GM18508 (cell line): ENCODE measurements around the gene SLC12A8.

Experiments
- ATAC-seq: cut with Tn5 transposase; IDR thresholded peaks from one replicate; pipeline ENCODE4 v1.9.1; 2021; ENCODE audit warnings: moderate number of reproducible peaks; ENCODE audit not compliant: insufficient read depth, unreplicated experiment

SLC12A8 gene

DNA sequence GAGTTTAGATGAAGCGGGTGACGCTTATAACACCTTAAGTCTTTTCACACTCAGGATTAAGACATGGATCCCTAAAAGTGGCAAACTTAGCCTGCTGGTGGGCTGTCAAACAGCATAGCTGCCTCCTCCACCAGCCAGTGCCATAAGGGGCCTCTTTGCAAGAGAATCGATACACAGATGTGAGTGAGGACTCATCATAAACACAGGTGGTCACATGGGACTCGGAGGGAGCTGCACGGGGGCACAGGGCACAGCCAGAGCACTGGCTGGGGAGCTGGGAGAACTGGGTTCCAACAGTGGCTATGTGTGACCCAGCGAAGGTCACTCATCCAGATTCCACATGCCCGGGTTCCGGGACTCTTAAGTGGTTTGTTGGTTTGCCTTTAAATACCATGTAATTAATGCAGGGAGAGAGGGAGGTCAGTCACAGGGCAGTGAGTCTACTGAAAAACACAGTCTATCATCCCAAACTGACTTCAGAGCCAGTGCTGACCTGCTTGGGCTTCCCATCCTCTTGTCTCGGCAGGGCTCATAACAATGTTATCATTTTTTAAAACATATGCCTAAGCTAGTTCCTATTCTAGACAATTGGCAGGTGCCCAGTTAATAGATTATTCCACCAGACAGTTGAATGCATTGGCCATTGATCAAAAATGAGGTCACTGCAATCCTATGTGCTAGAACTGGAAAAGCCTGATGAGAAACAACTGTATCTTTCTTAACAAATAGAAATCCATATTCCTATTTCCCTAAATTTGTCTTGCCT, 51.8 kb downstream of the SLC12A8 start:
- ATAC-seq = no peak

DNA sequence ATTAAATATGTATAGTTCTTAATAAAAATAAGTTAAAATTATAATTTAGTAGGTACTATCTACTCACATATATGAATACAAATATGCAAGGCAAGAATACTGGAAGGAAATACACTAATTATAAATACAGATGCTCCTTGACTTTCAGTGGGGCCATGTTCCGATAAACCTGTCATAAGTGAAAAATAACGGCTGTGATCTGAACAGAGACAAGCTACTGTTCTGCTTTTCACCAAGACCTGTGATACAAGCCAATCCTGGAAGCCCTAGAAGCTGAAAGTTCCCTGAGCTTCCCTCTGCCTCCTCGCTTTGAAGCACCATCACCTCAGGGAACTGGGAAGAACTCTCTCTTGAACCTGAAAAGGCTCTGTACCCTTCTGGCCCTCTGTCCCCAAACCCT, 55.4 kb downstream of the SLC12A8 start:
- no peak for ATAC-seq

GRCh38 chr3:125156456-125156855, 56.1 kb downstream of the SLC12A8 start:
- ATAC-seq = no peak

DNA sequence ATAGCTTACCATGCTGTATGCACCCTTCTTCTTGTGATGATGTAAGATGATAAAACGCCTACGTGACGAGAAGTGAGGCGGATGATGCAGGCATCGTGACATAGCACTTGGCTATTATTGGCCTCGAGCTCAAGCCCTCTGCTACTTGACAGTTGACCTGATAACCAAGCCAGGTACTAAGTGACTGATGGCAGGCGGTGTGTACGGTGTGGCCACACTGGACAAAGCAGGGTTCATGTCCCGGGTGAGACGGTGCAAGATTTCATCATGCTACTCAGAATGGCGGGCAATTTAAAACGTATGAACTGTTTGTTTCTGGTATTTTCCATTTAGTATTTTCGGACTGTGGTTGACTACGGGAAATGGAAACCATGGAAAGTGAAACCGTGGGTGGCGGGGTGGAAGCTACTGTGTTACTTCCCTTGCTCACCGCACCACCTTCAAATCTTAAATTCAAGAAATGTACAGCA, 57.7 kb downstream of the SLC12A8 start:
- ATAC-seq = no peak

- no peak for ATAC-seq
Observed at GRCh38 chr3:125154110-125154509, 58.4 kb downstream of the SLC12A8 start.

DNA sequence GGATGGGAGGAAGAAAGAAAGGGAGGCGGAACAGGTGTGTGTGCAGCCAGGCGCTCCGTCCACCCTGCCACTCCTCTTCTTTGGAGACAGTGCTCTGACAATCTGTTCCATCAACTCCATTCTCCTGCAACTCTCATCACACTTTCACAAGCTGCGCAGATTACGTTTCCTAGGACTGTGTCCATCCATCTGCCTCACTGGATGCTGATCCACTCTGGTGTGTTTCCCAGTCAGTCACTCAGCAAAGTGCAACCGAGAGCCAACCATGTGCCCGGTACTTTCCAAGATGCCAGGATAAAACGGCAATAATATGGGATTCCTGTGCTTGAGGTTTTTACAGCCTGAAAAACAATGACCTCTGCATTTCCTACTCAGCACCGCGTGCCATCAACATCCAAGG, 59.6 kb downstream of the SLC12A8 start:
- no peak for ATAC-seq

DNA sequence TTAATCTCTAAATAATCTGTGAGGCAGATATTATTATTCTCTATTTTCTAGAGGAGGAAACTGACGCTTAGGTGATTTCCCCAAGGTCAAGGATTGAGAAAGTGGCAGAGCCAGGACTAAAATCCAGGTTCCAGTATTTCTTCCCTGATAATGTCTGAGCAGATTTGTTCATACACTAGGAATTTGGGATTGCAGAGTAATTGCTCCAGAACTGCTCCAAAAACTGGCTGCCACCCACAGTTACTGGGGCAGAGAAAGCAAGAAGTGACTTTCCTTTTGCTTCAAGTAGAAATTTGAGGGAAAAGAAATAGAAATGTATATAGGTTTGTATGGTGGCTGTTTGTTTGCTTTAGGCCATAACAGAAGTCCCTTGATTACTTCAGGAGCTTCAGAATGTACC, 60.6 kb downstream of the SLC12A8 start:
- ATAC-seq = no peak

GRCh38 chr3:125151442-125151817, 61.1 kb downstream of the SLC12A8 start:
- no peak for ATAC-seq

DNA sequence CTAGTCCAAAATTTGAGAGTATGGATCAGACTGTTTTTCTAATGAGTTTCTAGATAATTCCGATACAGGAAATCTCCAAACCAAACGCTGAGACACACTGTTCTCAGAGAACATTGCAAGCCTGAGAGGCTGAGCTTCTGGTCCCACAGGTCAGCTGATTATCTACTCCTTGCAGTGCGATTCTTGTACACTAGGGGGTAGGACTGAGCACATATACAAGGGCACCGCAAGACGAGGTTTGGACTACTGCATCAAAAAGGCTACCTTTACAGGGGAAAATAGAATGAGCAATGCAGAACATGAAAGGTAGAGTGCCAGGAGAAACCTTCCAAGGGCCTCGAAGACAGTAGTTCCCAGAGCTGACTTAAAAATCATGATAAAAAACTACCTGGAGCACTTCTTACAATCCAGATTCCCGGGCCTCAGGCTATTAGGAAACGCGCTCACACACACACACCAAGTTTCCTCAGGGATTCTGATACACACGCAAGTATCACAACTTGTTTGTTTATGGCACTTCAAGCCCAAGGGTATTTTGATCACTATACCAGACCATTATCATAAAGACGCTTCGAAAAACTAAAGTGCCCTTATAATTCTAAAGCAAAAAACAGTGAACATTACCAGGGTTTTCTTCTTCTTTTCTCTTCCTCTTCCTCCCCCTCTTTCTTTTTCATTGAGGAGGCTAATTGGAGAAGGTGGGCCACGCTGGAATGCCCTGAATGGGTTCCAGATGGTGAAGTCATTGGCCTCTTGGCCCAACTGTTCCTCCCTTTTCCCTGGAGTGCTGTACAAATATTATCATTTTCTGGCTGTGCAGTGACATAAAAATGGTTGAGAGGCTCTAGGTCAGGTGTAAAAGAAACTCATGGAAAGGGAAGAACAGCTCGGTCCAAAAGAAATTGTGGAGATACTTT, 61.8 kb downstream of the SLC12A8 start:
- ATAC-seq = no peak

- no peak for ATAC-seq
Observed at GRCh38 chr3:125149462-125149861, 63.1 kb downstream of the SLC12A8 start.

DNA sequence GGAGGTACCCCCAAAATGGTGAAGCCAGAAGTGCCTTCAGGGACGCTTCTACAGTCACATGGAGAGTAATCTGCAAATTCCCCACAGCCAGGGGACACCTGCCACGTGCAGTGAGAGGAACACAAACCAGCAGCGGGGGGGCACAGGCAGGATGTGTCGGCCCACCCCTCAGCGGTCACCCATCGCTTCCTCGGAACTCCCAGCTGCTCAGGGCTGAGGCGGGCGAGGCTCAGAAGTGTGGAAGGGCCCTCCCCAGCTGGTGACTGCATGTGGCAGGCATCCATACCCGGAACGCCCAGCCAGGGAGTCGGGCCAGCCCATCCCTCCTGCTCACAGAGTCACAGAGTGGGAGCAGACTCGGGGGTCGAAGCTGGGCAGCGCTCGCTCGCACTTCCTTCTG, 63.7 kb downstream of the SLC12A8 start:
- ATAC-seq = no peak

DNA sequence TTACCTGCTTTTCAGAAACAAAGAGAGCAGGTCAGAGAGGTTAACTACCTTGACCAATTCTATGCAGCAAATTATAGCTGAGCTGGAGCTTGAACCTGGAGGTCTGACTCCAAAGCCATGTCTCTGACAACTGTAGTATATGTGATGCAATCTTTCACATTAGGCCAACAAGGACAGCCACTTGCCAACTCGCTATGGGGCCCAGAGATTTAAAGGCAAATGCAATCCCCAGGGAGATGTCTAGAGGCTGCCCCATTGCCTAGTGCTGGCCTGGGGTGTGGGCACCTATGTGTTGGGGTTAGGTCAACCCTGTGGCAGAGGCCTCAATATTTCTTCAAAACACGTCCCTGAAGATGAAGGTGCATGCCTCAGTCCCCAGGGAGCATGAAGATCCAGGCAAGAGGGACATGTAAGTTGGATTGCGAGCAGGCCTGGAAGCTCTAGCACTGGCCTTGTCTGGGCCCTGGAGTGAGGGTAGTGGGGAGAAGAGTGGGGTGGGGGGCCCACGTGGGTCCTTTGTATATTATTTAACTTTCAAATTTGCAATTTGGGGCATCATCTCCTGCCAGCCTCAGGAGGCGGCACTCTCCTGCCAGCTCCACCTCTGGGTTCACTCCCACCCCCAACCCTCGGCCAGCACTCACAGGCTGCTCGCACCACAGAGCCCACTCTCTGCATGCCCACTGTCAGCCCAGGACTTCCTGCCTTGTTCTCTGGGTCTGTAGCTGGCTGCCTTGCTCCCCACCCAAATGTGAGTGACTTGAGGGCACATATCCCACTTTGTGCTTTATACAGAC, 64.3 kb downstream of the SLC12A8 start:
- ATAC-seq = no peak

- no peak for ATAC-seq
Observed at GRCh38 chr3:125147491-125147820, 65.1 kb downstream of the SLC12A8 start.

- ATAC-seq = no peak
Observed at GRCh38 chr3:125146626-125147490, 65.7 kb downstream of the SLC12A8 start.

- ATAC-seq = no peak
Observed at GRCh38 chr3:125145751-125146475, 66.6 kb downstream of the SLC12A8 start.

DNA sequence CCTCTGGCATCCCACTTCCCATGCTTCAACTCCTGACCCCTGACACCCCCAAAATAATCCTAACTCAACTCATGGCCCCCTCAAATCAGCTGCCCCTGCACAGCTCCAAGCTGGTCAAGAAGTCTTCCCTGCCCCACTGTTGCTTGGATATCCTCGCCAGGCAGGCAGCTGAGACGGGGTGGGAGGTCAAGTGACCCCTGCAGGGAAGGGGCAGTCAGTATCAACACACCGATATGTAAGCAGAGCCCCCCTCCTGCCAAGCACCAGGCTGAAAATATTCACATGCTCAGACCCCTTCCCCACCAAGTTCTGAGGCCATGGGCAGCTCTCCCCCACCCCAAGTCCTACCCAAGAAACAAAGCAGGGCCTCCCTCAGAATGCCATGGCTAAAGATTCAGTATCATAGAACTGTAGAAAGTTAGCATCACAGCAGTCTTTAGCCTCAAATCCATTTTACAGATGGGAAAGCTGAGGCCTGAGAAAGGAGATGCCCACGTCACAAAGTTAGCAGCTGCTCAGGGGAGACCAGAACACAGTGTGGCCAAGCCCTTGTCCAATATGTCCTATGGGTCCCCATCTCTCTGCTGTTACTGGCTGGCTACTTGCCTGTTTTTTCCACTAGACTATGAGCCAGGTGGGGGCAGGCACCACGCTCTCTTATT, 67.8 kb downstream of the SLC12A8 start:
- ATAC-seq = no peak

GRCh38 chr3:125143982-125144652, 68.4 kb downstream of the SLC12A8 start:
- ATAC-seq = no peak

DNA sequence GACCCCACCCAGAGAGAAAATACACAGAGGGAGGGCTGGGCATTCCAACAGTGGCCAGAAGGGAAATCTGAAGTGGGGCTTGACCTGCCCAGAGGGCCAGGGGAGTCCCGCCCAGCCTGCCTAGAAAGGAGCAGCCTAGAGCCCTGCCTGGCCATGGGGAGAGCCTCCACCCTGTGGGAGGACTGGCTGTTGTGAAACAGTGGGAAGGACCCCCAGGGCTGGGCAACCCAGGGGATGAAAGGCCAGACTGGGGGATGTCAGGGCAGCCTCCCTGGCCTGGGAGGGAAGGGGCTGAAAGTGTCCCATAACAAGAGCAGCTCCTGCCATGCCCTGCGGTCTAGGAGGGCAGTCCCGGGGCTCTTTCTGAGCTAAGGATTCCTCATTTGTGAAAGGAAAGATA, 69.0 kb downstream of the SLC12A8 start:
- no peak for ATAC-seq
